Endothelial cell (in vitro differentiated cells): Measurements from ENCODE around the gene STRN4. TPM values are rescaled to one million over a fixed set of nuclear protein-coding genes. Genes with fewer than 3 reads are reported as not detected.

Experiments used
- DNase-seq: peaks from one replicate; pipeline ENCODE4 v3.0.0; 2021; ENCODE audit warnings: low spot score
- H3K27ac Mint-ChIP-seq: one replicate; pipeline ENCODE4 v1.8.0; 2021; ENCODE audit warnings: mixed read lengths, inconsistent platforms; ENCODE audit not compliant: unreplicated experiment
- H3K27me3 Mint-ChIP-seq: one replicate; pipeline ENCODE4 v1.8.0; 2021; ENCODE audit warnings: mild to moderate bottlenecking, moderate library complexity, mixed read lengths, inconsistent platforms; ENCODE audit not compliant: unreplicated experiment
- H3K36me3 Mint-ChIP-seq: one replicate; pipeline ENCODE4 v1.8.0; 2021; ENCODE audit warnings: mild to moderate bottlenecking, low read depth, mixed read lengths, inconsistent platforms; ENCODE audit not compliant: unreplicated experiment
- H3K4me1 Mint-ChIP-seq: one replicate; pipeline ENCODE4 v1.8.0; 2021; ENCODE audit warnings: mild to moderate bottlenecking, mixed read lengths, inconsistent platforms; ENCODE audit not compliant: unreplicated experiment
- H3K4me3 Mint-ChIP-seq: one replicate; pipeline ENCODE4 v1.8.0; 2021; ENCODE audit warnings: mild to moderate bottlenecking, mixed read lengths, inconsistent platforms; ENCODE audit not compliant: unreplicated experiment
- H3K9me3 Mint-ChIP-seq: one replicate; pipeline ENCODE4 v1.8.0; 2021; ENCODE audit warnings: mixed read lengths, inconsistent platforms; ENCODE audit not compliant: unreplicated experiment
- total RNA-seq: library from RNA; stranded (reverse); fragmentation: NEBNext Ultra II Directional; extraction: Animal tissue kit (Norgen Biotek cat#: 25700); gene quantifications from one replicate; pipeline ENCODE4 v1.2.1, GENCODE V29; 2021; ENCODE audit not compliant: unreplicated experiment
- TF ChIP-seq, protein P1 (sequence below): fragments of 200-600 bp; sonication (generic); IDR thresholded peaks from one replicate; pipeline ENCODE4 v1.5.0; 2021; ENCODE audit warnings: antibody characterized with exemption; ENCODE audit not compliant: unreplicated experiment

Gene STRN4
- total RNA-seq, 1 donor from 2014 or later: 111 TPM

DNA sequence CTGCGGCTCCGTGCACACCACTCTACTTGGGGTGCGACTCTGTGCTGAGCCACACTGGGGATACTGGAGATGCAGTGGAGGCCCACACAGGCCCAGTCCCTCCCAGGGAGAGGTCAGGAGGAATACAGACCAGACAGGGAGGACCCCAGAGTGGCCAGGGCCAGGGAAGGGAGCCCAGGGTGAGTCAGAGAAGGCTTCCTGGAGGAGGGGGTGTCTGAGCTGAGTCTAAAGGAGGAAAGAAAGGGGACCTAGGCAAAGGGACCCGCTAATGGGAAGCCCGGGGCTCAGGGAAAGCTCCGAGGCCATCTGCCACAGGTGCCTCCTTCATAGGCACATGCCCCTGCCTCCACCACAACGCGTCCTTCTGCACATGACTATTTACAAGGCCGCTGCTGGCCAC, 16.1 kb downstream of the STRN4 start:
- TF ChIP-seq, protein P1, sequence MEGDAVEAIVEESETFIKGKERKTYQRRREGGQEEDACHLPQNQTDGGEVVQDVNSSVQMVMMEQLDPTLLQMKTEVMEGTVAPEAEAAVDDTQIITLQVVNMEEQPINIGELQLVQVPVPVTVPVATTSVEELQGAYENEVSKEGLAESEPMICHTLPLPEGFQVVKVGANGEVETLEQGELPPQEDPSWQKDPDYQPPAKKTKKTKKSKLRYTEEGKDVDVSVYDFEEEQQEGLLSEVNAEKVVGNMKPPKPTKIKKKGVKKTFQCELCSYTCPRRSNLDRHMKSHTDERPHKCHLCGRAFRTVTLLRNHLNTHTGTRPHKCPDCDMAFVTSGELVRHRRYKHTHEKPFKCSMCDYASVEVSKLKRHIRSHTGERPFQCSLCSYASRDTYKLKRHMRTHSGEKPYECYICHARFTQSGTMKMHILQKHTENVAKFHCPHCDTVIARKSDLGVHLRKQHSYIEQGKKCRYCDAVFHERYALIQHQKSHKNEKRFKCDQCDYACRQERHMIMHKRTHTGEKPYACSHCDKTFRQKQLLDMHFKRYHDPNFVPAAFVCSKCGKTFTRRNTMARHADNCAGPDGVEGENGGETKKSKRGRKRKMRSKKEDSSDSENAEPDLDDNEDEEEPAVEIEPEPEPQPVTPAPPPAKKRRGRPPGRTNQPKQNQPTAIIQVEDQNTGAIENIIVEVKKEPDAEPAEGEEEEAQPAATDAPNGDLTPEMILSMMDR: no peak
- Mint-ChIP-seq H3K4me1 (peaks cover 17% of the 10 kb centered on the region), H3K27ac (no peak overlapping the region), H3K36me3 (peaks cover 48% of the 10 kb centered on the region), H3K9me3 (no peaks in the 10 kb centered on the region), H3K4me3 (no peak overlapping the region), H3K27me3 (peaks cover 16% of the 10 kb centered on the region)
- no peak for DNase-seq

DNA sequence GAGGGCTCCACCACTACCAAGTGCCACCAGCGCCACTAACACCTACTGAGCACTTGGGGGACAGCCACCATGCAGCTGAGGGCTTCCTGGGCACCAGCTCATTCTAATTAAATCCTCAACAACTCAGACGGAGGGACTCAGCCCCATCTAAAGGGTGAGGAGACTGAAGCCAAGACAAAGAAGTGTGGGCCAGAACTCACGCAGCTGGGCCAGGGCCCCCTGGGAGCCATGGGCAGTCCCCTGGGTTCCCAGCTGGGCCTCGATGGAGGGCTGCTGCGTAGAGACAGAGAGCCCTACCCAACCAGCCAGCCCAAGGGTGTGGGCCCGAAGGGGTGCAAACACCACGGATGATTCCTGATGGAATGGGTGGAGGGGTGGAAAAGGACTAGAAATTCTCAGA, 16.6 kb downstream of the STRN4 start:
- peaks cover 18% of the 10 kb centered on the region for H3K27me3 Mint-ChIP-seq
- no peak overlapping the region for H3K4me3 Mint-ChIP-seq
- no peak for DNase-seq
- no peaks in the 10 kb centered on the region for H3K9me3 Mint-ChIP-seq
- peaks cover 17% of the 10 kb centered on the region for H3K4me1 Mint-ChIP-seq
- TF ChIP-seq, protein P1: no peak
- no peak overlapping the region for H3K27ac Mint-ChIP-seq
- H3K36me3 Mint-ChIP-seq: peaks cover 48% of the 10 kb centered on the region

DNA sequence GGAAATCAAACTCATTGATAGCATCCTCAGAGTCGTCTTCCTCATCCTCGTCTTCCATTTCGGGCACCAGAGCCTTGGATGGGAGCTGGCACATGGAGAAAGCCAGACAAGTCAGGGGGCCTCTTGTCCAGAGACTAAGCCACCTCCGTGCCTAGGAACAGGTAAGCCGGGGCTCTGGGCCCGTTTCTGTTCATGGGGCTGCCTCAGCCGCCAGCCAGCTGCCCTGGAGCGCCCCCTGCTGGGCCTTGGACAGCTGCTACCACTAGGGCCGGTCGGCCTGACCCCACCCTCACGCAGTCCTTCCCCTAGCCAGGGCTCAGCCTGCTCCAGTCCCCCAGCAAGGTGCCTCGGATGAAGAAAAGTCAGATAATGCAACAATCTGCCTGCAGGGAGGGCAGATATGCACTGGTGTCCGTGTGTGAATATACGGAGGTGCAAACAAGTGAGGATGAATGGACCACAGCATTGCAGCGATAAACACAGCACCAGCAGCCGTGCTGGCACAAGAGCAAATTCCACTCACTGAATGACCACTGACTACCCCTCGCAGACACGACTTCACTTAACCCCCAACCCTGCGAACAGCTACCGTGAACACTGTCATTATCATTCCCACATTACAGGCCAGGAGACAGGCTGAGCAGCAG, 17.4 kb downstream of the STRN4 start:
- TF ChIP-seq, protein P1: peak; percentile 87
- Mint-ChIP-seq H3K27me3 (peaks cover 18% of the 10 kb centered on the region), H3K4me1 (peaks cover 17% of the 10 kb centered on the region), H3K9me3 (no peaks in the 10 kb centered on the region), H3K36me3 (peaks cover 41% of the 10 kb centered on the region), H3K27ac (peak overlapping the region; percentile 85), H3K4me3 (peak overlapping the region; percentile 77)
- peak; percentile 89 for DNase-seq

DNA sequence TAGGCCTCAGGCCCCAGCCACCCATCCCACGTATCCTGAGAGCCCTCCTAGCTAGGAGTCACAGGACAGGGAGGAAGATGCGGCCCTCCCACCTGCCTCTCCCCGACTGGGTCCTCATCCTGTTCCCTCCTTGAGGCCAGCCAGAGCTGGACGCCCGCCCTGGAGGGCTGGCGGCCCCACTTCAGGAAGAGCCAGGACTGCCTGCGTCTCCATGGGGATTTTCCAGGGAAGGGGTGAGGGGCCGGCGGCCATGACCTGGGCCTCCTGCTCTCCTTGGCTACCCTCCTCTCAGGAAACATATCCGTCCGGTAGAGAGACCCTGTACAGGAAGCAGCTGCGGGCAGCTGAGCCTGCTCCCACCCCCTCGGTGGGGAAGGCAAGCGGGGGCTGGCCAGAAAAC, 18.0 kb downstream of the STRN4 start:
- DNase-seq: peak; percentile 33
- Mint-ChIP-seq H3K27ac (peak overlapping the region; percentile 85), H3K27me3 (peaks cover 18% of the 10 kb centered on the region), H3K9me3 (no peaks in the 10 kb centered on the region), H3K4me1 (peaks cover 17% of the 10 kb centered on the region), H3K36me3 (peaks cover 37% of the 10 kb centered on the region), H3K4me3 (no peak overlapping the region)
- TF ChIP-seq, protein P1: no peak

DNA sequence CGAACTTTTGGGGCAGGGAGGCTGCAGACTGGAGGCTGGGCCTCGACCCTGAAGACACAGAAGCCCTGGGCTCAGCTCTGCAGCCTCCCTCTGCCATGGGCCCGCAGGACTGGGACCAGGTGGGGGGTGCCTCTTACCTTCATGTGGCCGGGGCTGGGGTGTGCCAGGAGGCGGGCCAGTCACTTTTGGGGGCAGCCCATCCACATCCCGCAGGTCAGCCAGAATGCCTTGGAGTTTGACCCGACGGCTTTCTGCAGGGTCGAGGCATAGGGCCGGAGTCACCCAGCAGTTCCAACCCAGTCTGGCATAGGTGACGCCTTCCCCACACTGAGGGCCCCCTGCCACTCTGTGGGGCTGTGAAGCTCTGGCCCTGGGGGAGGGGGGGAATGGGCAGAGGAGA, 18.5 kb downstream of the STRN4 start:
- Mint-ChIP-seq H3K9me3 (no peaks in the 10 kb centered on the region), H3K4me3 (no peak overlapping the region), H3K27me3 (peaks cover 18% of the 10 kb centered on the region), H3K27ac (no peak overlapping the region), H3K4me1 (peaks cover 17% of the 10 kb centered on the region), H3K36me3 (peaks cover 37% of the 10 kb centered on the region)
- no peak for DNase-seq
- TF ChIP-seq, protein P1: no peak
